BE2C (cell line): Measurements from ENCODE around the gene AWAT1.

Experiments used
- DNase-seq: peaks from one replicate; pipeline ENCODE4 v3.0.0-alpha.2; 2020
- H3K27me3 ChIP-seq: fragments of 250-450 bp; sonication (Bioruptor Pico); 2 replicates; pipeline ENCODE4 v1.5.1; 2020; ENCODE audit warnings: mild to moderate bottlenecking
- H3K36me3 ChIP-seq: fragments of 250-450 bp; sonication (Bioruptor Pico); 2 replicates; pipeline ENCODE4 v1.5.1; 2020; ENCODE audit warnings: mild to moderate bottlenecking
- H3K4me1 ChIP-seq: fragments of 250-450 bp; sonication (Bioruptor Pico); 2 replicates; pipeline ENCODE4 v1.5.1; 2020
- H3K4me3 ChIP-seq: 2 replicates; pipeline ENCODE4 v1.5.1; 2011; ENCODE audit warnings: low read depth, low read length
- H3K9me3 ChIP-seq: fragments of 250-450 bp; sonication (Bioruptor Pico); 2 replicates; pipeline ENCODE4 v1.5.1; 2020
- TF ChIP-seq, protein P1 (sequence below): IDR thresholded peaks from 2 replicates; pipeline ENCODE4 v1.5.1; 2012; ENCODE audit warnings: mild to moderate bottlenecking, low read depth, low read length

Gene AWAT1

DNA sequence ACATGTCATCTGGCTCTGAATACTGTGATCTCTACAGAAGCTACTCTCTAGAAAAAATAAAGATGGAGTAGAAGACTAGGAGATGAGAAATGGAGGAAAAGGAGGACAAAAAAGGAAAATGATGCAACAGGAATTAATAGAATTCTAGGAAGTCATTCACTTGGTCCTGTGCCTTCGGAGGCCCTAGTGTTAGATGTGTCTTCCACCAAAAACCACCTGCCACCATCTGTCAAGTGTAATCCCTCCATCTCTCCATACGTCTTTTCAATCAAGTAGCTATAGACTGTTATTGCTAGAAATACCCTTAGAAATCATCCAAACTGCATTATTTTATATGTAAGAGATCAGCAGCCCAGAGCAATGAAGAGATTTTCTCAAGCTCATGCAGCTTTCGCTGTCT is 44.6 kb downstream of the AWAT1 start:
- no peaks in the 10 kb centered on the region for H3K27me3 ChIP-seq
- DNase-seq: no peak
- no peaks in the 10 kb centered on the region for H3K36me3 ChIP-seq
- H3K9me3 ChIP-seq: no peaks in the 10 kb centered on the region
- TF ChIP-seq, protein P1, sequence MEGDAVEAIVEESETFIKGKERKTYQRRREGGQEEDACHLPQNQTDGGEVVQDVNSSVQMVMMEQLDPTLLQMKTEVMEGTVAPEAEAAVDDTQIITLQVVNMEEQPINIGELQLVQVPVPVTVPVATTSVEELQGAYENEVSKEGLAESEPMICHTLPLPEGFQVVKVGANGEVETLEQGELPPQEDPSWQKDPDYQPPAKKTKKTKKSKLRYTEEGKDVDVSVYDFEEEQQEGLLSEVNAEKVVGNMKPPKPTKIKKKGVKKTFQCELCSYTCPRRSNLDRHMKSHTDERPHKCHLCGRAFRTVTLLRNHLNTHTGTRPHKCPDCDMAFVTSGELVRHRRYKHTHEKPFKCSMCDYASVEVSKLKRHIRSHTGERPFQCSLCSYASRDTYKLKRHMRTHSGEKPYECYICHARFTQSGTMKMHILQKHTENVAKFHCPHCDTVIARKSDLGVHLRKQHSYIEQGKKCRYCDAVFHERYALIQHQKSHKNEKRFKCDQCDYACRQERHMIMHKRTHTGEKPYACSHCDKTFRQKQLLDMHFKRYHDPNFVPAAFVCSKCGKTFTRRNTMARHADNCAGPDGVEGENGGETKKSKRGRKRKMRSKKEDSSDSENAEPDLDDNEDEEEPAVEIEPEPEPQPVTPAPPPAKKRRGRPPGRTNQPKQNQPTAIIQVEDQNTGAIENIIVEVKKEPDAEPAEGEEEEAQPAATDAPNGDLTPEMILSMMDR: no peak
- no peak overlapping the region for H3K4me3 ChIP-seq
- no peaks in the 10 kb centered on the region for H3K4me1 ChIP-seq

DNA sequence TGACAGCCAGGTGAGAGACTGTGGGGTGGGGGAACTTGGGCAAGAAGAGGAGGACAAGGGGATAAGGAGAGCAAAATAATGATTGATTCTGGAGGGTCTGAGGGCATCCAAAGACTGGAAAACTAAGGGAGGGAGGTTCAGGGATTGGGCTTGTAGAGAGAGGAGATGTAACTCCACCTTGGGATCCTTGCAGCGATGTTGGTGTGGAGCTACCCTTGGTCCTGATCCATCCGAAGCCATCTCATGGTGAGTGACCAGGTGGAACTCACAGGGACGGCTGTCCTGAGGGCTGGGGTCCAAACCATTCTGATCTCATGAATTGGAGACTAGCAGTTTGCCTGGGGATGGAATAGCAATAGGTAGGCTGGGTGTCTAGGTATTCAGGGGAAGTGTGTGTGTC is 46.1 kb downstream of the AWAT1 start:
- TF ChIP-seq, protein P1: no peak
- no peak for DNase-seq
- Histone ChIP-seq H3K36me3 (no peaks in the 10 kb centered on the region), H3K27me3 (no peaks in the 10 kb centered on the region), H3K9me3 (no peaks in the 10 kb centered on the region), H3K4me1 (no peaks in the 10 kb centered on the region), H3K4me3 (no peak overlapping the region)

DNA sequence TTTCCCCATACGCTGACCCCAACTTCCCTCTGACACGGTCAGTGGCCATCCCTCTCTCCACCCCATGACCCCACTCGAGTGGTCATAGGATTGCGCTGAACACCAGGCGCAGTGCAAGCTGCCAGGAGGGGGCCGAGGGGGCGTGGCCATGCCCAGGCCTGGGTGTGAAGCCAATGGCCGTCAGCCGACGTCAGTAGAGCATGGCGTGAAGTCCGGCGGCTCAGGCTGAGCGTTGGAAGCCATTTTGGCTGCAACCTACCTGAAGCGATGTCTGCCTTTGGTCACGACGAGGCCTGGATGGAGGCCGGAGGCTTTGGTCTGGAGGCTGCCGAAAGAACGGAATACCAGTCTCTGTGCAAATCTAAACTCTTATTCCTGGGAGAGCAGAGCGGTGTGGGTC is 47.5 kb downstream of the AWAT1 start, which contains the start of gene RAB41:
Gene RAB41 (plus strand): TSS at position 222 of the 400 bp plus-strand sequence. CDS start 46 bp downstream, at position 268.
- DNase-seq: no peak
- TF ChIP-seq, protein P1: no peak
- no peaks in the 10 kb centered on the region for H3K27me3 ChIP-seq
- H3K4me3 ChIP-seq: no peak within 1 kb of the TSS
- no peaks in the 10 kb centered on the region for H3K36me3 ChIP-seq
- H3K4me1 ChIP-seq: no peaks in the 10 kb centered on the region
- no peaks in the 10 kb centered on the region for H3K9me3 ChIP-seq

DNA sequence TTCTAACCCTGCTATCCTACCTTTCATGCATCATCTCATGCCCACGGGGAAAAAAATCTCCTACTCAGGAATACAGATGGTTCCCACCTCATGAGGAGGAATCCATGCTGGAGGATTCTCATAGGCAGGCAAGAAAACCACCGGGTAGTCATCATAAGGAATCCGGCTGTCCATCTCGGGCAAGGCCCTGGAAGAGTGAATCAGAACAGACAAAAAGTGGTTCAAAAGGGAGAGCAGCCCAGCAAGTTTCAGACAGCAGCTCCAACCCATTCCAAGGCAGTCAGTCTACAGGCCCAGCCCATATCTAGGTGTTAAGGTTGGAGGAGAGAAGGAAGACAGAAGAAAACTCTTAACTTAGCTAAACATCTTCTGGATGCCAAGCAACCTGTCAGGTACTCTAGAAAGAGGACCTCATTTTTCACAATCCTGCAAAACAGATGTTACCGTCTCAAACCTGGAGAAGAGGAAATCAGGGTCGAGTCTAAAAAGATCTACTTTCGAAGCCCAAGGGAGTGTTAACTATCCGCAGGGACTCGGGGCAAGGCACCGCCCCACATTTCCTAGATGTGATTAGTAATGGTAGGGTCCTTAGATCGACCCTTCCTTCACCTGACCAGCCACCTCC is 54.8 kb downstream of the AWAT1 start:
- no peaks in the 10 kb centered on the region for H3K27me3 ChIP-seq
- H3K4me1 ChIP-seq: no peaks in the 10 kb centered on the region
- H3K36me3 ChIP-seq: no peaks in the 10 kb centered on the region
- TF ChIP-seq, protein P1: no peak
- no peaks in the 10 kb centered on the region for H3K9me3 ChIP-seq
- peak overlapping the region; percentile 80 for H3K4me3 ChIP-seq
- no peak for DNase-seq
